HG03439 (cell line): ENCODE results near the gene HNRNPR.

ENCODE experiments used
- ATAC-seq: cut with Tn5 transposase; IDR thresholded peaks from one replicate; pipeline ENCODE4 v1.9.1; 2021; ENCODE audit warnings: mild to moderate bottlenecking, moderate library complexity; ENCODE audit not compliant: unreplicated experiment

The HNRNPR gene

DNA sequence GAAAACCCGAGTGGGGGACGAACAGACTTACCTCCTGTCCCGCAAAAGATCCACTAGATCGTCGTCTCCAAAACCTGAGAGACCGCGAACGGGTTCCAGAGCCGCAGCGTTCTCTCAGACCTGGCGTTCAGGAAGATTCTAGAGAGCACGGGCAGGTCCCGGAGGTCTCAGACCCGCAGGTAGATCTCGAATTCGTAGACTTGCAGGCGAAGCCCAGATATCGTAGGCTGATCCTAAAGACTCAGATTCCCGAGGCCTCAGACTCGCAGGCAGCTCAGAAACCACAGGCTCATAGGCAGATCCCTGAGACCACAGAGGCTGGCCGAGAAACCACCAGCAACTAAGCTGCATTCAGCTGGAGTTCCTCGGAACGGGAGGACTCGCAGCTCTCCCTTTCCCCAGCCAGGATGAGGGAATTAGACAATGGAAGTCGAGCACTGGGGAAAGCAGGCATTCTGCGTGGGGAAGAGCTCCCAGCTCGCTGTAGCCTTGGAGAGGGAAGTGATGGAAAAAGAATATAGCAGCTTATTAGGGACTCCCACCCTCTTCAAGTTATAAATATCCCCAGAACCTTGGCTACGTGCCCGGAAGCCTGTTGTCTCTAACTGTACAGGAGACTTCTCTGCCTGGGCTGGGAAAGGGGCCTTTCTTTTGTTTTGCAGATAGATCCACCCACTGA is 25.4 kb upstream of the HNRNPR start, which contains the start of gene ZNF436:
ZNF436 (minus strand) TSS at position 502 of the 679 bp plus-strand sequence. CDS start 1,831 bp downstream, outside the sequence.
- ATAC-seq: no peak

DNA sequence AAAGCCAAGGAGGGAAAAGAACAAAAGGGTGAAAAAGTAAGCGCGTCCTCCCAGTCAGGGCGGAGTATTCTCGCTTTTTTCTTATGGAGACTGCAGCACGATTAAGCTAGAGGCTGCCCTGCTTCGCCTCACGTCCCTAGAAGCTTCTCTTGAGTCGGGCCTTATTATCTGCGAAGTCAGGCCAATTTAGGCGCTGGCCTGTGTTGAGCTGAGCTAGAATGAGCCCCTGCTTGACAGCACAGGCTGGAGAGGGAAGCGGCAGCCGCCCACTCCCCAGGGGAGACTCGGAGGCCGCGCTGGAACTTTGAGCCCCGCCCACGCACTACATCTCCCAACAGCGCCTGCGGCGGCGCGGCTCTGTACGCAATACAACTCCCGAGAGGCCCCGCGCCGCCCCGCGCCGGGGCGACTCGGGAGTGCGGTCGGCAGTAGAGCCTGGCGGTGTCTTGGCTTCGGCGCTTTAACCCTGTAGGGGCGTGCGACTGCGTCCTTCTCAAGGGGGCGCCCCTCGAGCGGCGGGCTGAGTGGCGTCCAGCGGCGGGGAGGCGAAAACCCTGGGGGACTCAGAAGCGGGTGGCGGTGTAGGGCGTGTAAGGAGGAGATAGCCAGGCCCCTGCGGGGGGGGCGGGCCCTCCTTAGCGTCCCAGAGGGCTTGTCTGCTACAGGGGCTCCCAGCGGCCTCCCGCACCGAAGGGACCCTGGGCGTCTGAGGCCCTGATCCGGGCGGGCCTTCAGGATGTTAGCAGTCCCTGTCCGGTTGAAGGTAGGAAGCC is 24.7 kb upstream of the HNRNPR start:
- peak; percentile 70 for ATAC-seq

DNA sequence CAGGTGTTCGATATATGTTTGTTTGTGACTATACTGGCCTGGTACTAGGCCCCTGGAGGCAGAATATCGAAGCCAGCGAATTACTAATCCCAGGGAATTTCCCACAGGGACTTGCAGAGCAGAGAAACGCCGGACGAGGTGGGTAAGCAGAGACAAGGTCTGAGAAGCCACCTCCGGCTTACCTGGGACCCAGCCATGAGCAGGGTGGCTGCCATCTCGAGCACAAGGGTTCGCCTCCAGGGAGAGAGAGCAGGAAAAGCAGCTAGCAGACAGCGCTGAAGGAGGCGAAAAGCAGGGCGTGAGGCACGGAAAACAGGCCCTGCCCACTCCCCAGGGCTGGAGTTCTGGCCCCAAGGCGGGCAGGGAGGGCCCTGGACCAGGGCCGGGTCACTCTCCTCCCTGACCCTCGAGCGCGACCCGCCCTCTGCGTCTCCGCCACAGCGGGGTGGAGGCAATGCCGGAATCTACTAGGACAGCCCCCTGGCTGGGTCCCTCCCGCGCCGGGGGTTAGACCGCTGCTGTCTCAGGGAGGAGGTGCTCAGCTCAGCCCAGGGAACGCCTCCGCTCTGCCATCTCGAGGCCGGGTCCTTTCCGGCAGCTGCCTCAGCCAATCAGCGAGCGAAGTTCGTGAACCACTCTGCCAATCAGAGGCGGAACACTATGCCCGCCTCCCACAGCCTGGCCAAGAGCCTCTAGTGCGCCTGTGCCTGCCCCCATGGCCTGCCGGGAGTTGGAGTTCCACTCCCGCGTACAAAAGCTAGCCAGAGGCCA is 23.9 kb upstream of the HNRNPR start:
- ATAC-seq: peak; percentile 94

DNA sequence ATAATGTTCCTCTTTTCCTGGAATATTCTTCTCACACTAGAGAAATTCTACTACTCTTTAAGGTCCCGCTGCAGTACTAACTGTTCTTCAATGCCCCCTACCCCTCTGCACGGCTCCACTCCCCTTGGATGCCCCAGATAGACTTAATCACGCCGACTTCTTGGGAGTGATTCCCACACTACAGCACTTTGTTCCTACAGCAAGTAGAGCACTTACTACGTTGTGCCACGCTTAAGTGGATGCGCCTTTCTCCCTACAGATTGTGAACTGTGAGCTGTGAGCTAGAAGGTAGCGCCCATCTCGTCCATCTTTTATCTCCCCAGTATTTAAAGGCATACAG is 23.3 kb upstream of the HNRNPR start:
- ATAC-seq: no peak

DNA sequence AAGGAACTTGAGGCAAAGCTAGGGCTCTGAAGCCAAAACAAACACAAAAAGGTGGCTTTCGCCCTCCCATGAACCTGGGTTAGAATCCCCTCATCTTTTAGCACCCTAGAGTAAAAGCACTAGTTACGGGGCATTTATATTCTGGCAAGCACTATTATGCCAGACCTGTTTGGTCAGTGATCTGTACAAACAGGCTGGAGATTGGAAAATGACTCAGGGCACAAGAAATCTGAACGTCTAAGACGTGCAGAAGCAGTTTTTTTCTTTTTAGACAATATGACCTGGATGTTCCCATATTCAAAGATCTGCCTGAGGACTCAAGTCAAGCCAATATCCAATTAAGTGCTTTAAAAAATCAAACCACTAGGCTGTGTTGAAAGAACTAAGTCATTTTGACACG is 22.5 kb upstream of the HNRNPR start:
- no peak for ATAC-seq

DNA sequence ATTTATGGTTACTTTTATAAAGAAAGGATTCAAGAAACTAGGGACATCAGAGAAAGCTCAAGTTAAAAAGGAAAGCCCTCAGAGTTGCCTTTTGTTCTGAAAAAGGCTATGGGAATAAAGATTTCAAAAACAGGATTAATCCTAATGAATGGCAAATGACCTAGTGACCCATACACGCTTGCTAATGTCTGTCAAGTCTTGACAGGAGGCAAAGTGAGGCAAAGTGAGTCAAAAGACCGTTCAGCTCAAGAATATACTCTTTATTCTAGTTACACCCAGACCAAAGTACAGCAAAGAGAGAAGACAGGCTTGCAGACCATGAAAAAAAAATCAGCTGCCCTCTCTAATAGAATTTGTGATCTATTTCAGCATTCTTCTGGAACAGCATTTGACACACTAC is 22.1 kb upstream of the HNRNPR start:
- no peak for ATAC-seq

DNA sequence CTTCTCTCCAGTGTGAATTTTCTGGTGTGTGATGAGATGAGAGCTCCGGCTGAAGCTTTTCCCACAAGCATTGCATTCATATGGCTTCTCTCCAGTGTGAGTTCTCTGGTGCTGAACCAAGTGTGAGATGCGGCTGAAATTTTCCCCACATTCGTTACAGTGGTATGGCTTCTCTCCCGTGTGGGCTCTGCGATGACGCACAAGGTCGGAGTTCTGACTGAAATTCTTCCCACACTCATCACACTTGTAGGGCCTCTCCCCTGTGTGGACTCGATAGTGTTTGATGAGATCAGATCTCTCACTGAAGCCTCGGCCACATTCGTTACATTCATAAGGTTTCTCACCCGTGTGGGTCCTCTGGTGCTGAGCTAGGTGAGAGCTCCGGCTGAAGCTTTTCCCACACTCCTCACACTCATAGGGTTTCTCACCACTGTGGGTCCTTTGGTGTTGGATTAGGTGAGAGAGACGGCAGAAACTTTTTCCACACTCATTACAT is 18.2 kb upstream of the HNRNPR start:
- ATAC-seq: no peak

DNA sequence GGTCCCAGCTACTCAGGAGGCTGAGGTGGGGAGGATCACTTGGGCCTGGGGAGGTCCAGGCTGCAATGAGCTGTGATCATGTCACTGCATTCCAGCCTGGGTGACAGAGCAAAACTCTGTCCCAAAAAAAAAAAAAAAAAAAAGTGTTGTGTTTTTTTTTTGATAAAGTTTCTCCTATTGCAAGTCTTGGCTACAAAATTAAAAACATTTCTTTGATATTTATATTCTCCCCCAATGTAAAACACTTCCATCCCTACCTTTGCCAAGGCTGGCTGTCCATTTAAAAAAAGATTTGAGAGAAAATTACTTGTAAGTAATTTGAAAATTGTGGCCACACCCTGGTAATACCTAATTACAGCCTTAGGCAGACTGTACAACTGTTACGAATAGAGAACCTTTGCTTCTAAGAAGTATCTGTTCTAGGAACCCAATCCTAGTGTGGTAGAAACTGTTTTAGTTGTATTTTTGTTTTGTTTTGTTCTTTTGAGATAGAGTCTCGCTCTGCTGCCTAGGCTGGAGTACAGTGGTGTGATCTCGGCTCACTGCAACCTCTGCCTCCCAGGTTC is 14.3 kb upstream of the HNRNPR start:
- no peak for ATAC-seq

DNA sequence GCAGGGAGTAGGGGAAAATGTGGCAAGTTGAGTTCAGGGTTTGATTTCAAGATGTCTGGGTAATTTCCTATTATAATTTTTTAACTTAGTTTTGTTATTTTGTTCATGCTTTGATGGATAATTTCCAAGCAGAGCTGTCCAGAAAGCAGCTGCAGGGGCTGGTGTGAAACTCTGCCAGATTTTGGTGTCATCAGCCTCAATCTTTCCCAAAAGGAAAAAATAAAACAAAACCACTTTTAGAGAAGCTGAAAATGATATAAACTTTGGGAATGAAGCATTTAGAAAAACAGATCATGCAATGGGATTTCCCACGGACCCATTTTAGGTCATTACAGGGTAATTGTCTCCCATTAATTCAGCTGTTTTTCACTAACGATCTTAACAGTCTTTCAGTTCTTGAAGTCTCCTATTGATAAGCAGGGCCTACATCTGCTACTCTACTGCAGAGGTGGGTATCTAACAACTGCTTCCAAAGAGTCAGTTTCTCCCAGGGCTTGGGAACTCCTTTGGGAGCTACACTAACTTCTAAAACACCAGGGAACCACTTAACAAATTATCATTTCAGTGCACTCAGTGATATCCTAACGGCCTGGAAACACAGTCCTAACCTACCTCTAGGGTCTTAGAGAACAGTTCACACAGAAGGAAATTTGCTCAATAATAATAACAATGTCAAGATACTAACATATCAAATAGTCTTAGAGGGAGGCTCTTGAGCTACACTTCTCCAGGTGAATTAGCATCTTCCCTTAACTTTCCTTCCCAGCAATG is 13.2 kb upstream of the HNRNPR start:
- no peak for ATAC-seq

DNA sequence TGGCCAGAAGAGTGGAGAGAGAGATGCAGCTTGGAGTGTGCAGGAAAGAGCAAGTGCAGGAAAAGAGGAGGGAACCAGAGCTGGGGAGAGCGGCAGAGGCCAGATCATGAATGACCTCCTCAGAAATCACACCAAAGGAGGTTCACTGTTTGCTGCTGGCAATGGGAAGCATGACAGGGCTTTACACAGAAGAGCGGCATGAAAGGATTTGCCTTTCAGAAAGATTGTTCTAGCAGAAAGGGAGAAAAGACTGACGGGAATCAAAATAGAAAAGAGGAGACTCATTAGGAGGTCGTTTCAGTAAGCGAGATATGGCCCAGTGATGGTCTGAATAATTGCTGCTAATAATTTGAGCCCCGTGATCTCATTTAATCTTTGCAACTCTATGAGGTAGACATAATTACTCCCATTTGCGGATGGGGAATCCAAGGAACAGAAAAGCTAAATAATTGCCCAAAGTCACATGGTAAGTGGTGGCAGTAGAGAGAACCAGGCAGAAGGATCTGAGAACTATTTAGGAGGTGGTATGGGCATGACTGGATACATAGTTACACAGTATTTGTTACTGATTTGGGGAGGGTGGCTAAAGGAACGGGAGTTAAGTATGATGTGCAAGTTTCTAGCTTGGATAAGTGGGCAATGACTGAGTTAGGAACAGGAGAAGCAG is 12.5 kb upstream of the HNRNPR start:
- no peak for ATAC-seq

DNA sequence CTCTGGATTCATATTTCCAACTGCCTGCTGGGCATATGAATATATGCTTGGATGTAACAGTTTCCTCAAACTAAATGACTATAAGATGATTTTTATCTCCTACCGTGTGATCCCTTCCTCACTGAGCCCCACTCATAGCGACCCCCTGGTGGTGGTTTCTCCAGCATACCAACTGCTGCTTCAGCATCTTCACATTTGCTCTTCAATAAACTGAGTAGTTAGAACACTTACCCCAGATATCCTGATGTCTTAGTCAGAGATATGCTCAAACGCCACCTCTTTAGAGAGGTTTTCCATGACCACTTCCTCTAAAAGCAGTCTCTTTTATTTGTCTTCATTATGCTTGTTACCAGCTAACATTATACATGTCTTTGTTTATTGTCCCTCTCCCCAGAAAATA is 10.2 kb upstream of the HNRNPR start:
- no peak for ATAC-seq

DNA sequence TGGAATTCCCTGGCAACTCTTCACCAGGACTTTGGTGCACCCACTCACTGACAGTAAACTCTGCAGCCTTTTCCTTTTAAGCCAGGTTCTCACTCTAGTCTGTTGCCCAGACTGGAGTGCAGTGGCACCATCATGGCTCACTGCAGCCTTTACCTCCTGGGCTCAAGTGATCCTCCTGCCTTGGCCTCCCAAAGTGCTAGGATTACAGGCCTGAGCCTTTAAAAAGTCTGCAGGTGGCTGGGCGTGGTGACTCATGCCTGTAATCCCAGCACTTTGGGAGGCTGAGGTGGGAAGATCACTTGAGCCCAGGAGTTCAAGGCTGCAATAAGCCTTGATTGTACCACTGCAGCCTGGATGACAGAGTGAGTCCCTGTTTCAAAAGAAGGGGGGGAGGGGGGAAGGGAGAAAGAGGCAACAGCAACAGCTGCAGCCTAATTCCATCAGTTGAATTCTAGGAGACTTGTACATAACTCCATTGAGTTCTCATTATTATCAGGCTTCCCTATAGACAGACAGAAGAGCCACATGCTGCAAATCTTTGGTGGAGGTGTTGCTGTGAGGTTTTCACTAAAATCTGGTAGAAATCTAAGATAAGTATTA is 8.1 kb upstream of the HNRNPR start:
- no peak for ATAC-seq

DNA sequence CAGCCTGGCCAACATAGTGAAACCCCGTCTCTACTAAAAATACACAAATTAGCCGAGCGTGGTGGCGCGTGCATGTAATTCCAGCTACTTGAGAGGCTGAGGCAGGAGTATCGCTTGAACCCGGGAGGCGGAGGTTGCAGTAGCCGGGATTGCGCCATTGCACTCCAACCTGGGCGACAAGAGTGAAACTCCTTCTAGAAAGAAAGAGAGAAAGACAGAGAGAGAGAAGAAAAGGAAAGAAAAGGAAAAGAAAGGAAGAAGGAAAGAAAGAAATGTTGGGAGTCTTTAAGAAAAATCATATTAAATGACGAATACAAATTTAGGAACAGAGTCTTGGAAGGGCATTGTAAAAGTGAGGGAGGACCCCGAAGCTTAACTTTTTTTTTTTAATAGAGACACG is 1.8 kb upstream of the HNRNPR start:
- no peak for ATAC-seq

DNA sequence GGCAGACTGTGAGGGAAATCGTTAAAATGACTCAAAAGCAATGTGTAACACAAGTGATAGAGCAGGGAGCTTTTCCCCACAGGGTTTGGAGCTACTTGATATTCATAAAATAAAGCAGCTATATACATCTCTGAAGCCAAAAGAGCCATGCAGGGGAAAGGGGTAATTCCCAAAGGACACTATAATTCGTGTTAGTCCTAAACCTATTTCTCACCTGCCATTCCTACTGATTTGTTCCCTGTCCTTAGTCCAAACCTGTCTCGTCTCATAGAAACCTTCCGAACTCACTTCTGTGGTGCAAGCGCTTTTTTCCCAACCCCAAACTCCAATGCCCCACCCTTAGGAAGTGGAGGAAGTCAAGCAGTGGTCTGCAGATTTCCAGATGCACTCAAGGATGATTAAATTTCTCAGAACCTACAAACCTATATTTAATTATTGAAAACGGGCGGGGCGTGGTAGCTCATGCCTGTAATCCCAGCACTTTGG is 946 bp upstream of the HNRNPR start:
- ATAC-seq: peak; percentile 7

DNA sequence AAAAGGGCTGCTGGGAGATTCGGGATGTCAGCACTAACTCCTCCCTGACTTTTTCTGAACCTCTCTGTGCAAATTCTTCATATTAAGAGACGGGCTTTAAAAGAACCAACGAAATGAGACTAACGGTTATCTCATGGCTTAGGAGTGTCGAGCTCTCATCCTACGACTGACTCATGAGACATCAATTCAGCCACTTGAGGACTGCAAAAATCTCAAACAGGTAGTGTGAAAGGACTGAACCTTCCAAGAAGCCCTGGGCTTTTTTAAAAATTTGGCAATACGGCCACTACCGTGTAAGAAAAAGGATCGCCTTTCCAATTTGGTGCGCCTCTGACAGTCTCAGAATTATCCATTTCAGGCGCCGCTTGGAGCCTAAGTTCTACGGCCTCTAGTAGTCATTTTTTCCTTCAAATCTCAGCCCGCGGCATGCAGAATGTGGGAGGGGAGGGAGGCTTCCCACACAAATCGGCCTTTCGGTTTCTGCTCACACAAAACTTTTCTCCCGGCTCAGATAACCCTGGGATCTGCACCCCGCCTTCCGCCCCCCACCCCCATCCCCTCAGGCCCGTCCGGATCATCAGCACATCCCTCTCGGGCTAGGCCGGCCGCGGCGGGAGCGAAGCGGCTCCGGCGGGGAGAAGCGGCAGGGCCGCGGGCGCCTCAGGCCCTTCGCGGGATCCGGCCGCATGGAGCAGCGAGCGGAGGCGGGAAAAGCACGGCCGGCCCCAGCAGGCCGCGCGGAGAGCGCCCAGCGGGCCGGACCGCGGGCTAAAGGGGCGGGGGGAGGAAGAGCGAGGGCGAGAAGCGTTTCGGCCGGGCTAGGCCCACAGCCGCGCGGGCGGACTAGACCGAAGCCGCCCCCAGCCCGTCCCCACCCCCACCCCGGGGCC is 618 bp downstream of the HNRNPR start:
- peak; percentile 7 for ATAC-seq

DNA sequence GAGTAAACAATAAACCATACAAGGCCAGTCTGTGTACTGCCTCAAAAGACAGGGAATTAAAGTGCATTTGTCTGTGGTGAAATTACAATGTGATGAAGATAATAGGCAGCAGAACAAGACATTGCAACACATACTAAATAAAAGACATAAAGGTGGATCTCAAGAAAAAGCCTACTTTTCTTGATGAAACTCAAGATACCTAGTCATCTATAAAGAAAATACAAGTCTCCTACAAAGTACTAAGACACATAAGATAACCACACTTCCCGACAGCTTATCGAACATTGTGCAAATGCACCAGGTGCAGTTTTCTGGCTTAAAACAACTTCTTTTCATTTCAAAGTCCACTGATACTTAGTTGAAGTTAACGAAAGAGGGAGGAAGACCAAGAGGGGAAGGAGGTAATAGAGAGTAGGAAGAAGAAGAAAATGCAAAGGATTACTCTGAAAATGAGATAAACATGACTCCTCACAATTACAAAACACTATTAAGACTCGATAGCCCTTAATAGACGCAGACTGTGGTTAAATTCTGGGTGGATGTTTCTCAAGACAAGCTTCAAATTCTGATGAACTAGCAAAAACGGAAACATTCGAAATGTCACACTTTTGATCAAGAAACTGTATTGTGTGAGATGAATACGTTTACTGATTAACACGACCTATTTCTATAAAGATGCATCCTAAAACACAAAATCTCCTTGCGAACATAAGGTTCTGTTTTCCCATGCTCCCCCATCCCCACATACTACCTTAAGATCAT is 2.0 kb downstream of the HNRNPR start:
- no peak for ATAC-seq

DNA sequence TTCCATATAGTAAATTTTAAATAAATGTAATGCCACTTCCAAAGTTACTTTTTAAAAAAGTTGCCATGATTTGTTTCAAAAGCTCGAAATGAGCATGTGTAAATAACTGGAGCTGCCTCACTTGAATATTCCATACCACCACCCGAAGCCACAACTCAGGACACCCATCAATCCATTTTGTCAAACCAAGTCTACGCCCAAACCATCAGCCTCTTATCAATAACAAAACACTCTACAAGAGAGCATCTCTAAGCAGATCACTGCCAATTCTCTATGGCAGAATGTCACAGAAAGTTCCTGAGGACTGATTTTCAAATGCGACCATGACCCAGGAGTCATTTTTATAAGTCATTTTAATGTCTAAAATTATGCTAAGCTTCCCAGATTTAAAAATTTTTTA is 4.5 kb downstream of the HNRNPR start:
- no peak for ATAC-seq

DNA sequence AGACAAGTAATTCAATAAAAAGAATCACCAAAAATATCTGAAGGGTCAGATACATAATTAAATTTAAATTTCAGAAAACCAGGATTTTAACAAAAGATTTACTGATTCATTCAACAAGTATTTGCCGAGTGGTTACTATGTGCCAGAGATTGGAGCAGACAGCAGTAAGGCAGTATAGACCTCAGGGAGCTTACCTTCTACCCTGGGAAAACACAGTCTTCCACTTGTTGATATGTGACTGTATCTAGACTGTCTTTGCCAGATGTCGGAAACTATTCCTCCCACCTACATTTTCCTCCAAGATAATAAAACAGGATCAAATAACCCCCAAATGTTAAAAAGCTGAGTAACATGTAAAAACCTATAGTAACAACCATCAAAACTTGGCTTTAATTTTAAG is 6.2 kb downstream of the HNRNPR start:
- ATAC-seq: no peak
